Measurements from ENCODE around the gene RAB11A. TPM values are rescaled to one million over a fixed set of nuclear protein-coding genes. Genes with fewer than 3 reads are reported as not detected.

The RAB11A gene
- total and polyA plus RNA-seq, 9 of the 15 experiments (the other 6 are each of a cell fraction or from before 2014, with no cell fraction given): 129 to 369 (median 245) TPM

DNA sequence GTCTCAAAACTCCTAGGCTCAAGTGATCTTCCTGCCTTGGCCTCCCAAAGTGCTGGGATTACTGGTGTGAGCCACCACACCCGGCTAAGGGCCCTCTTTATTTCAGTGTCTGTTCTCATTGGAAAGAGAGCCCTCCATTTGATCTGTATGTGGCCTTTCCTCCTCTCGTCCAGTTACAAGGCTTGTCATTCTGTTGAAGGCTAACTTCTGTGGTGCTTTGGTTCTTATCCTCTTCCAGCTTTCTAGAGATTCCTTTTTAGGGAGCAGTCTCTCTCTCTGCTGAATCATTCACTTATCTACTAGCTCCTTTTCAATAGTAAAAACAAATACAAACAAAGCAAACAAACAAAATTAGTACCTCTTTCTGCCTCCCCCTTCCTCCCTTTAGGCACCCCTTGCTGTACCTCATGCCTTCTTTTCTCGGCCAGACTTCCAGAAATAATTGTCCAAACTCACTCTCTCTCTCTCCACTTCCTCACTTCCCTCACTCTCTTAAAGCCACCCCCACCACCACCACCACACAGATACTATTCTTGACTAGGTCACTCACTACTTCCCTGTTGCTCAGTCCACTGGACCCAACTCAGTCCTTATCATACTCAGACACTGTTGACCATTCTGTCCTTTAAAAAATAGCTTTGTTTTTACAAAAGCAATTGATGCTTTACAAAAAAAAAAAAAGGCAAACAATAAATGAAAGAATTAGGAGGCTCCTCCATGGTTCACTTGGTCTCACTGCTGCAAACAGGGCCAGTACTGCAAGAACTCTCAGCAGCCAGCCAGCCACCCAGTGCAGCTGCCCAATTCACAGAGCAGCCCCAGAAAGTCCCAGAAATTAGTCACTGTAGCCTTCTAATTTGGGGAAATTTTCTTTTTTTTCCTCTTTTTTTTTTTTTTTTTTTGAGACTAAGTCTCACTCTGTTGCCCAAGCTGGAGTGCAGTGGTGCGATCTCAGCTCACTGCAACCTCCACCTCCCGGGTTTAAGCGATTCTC lies 31.7 kb upstream of the RAB11A start (continued):
- no peak for TF ChIP-seq SMC3 (conservative IDR thresholded peaks at IDR 0.05; ENCODE audit: insufficient read depth, low read depth, low read length)
- no peak for TF ChIP-seq ZNF717 (CRISPR knock-in tag; IDR thresholded peaks at IDR 0.05)
- no peak for TF ChIP-seq HEY1 (CRISPR knock-in tag; IDR thresholded peaks at IDR 0.05; ENCODE audit: borderline replicate concordance)
- no peak for TF ChIP-seq STAT5B (CRISPR knock-in tag; IDR thresholded peaks at IDR 0.05)
- no peak for TF ChIP-seq HMG20A (CRISPR knock-in tag; conservative IDR thresholded peaks at IDR 0.05)
- no peak for TF ChIP-seq ZNF780A (CRISPR knock-in tag; IDR thresholded peaks at IDR 0.05)
- no peak for TF ChIP-seq E2F6 (IDR thresholded peaks at IDR 0.05; ENCODE audit: borderline replicate concordance in 1 of 2, extremely low read depth in 1 of 2, insufficient read depth in 1 of 2, insufficient read length in 1 of 2, low read depth in 1 of 2, low read length in 1 of 2, poor library complexity in 1 of 2, severe bottlenecking in 1 of 2)
- TF ChIP-seq MTA1 (IDR thresholded peaks at IDR 0.05; ENCODE audit: borderline replicate concordance): peak; percentile 91
- no peak for TF ChIP-seq POLR3A (IDR thresholded peaks at IDR 0.05; ENCODE audit: borderline replicate concordance, extremely low read depth, insufficient read depth, insufficient read length)
- TF ChIP-seq ZNF551 (CRISPR knock-in tag; IDR thresholded peaks at IDR 0.05): no peak
- TF ChIP-seq, protein P1, sequence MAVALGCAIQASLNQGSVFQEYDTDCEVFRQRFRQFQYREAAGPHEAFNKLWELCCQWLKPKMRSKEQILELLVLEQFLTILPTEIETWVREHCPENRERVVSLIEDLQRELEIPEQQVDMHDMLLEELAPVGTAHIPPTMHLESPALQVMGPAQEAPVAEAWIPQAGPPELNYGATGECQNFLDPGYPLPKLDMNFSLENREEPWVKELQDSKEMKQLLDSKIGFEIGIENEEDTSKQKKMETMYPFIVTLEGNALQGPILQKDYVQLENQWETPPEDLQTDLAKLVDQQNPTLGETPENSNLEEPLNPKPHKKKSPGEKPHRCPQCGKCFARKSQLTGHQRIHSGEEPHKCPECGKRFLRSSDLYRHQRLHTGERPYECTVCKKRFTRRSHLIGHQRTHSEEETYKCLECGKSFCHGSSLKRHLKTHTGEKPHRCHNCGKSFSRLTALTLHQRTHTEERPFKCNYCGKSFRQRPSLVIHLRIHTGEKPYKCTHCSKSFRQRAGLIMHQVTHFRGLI (CRISPR knock-in tag; IDR thresholded peaks at IDR 0.05): 0 out of 2 replicates have a peak, but pooled peaks have one; percentile 39
- peak; percentile 80; the same call in 1 of the 2 replicates for TF ChIP-seq TOE1 (IDR thresholded peaks at IDR 0.05; ENCODE audit: borderline replicate concordance)
- no peak for TF ChIP-seq TOE1 (CRISPR knock-in tag; IDR thresholded peaks at IDR 0.05; ENCODE audit: borderline replicate concordance, low read depth)
- TF ChIP-seq BRD9 (IDR thresholded peaks at IDR 0.05; ENCODE audit: low read depth, partially characterized antibody): peak; percentile 97
- TF ChIP-seq PHB (CRISPR knock-in tag; IDR thresholded peaks at IDR 0.05): no peak
- no peak for TF ChIP-seq TARDBP (IDR thresholded peaks at IDR 0.05)
- no peak for TF ChIP-seq POLR2AphosphoS2 (IDR thresholded peaks at IDR 0.05; ENCODE audit: low read length)
- no peak for TF ChIP-seq HIVEP1 (CRISPR knock-in tag; IDR thresholded peaks at IDR 0.05)
- TF ChIP-seq POLR2AphosphoS5 (IDR thresholded peaks at IDR 0.05; ENCODE audit: control insufficient read depth, insufficient read depth, low read depth, low read length): no peak
- TF ChIP-seq, protein P2, sequence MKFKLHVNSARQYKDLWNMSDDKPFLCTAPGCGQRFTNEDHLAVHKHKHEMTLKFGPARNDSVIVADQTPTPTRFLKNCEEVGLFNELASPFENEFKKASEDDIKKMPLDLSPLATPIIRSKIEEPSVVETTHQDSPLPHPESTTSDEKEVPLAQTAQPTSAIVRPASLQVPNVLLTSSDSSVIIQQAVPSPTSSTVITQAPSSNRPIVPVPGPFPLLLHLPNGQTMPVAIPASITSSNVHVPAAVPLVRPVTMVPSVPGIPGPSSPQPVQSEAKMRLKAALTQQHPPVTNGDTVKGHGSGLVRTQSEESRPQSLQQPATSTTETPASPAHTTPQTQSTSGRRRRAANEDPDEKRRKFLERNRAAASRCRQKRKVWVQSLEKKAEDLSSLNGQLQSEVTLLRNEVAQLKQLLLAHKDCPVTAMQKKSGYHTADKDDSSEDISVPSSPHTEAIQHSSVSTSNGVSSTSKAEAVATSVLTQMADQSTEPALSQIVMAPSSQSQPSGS (CRISPR knock-in tag; IDR thresholded peaks at IDR 0.05): no peak
- TF ChIP-seq MAZ (CRISPR knock-in tag; conservative IDR thresholded peaks at IDR 0.05 in 1 of 2, IDR thresholded peaks at IDR 0.05 in 1 of 2): peak; percentile 67 to 82
- TF ChIP-seq TBL1XR1 (IDR thresholded peaks at IDR 0.05; ENCODE audit: low read length in 2 of 2): no peak
- no peak for TF ChIP-seq SNIP1 (IDR thresholded peaks at IDR 0.05; ENCODE audit: low read depth)

Measured in K562 (cell line).